ENCODE measurements around the gene INO80C. TPM values are rescaled to one million over a fixed set of nuclear protein-coding genes. Genes with fewer than 3 reads are reported as not detected.

The INO80C gene
- total RNA-seq, 4 donors from 2014 or later, result 9.5 to 20.6 (median 17.1) TPM

DNA sequence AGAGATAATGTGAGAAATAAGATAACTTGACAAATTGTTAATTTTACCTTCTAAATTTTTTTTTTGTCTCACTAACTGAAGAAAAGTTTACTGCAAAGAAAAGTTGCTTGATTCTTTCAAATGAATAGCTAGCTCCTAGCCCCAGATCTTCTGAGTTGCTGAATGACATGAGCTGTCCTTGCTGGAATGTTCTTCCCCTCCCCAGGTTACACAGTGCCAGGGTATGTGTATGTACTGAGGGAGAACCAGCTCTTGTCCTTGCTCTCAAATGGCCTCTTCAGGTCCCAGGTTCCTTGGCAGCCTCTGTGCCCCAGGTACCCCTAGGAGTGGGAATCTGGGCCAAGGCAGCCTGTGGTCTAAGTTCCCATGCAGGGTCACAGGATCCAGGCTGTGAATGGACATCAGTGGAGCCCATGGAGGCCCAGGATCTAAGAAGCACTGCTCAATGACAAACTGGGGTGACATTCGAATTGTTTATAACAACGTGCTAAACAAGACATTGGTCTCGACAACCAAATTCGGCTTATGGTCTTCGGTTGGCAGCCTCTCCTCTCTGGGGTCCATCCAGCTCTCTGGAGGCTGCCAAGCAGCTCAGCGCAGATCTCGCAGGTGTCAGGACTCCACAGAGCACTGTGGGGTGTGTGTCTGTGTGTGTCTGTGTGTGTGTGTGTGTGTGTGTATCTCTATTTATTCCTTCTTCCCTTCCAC is 17.1 kb upstream of the INO80C start:
- TF ChIP-seq POLR2A (IDR thresholded peaks at IDR 0.05), result no peak
- TF ChIP-seq, protein P1, sequence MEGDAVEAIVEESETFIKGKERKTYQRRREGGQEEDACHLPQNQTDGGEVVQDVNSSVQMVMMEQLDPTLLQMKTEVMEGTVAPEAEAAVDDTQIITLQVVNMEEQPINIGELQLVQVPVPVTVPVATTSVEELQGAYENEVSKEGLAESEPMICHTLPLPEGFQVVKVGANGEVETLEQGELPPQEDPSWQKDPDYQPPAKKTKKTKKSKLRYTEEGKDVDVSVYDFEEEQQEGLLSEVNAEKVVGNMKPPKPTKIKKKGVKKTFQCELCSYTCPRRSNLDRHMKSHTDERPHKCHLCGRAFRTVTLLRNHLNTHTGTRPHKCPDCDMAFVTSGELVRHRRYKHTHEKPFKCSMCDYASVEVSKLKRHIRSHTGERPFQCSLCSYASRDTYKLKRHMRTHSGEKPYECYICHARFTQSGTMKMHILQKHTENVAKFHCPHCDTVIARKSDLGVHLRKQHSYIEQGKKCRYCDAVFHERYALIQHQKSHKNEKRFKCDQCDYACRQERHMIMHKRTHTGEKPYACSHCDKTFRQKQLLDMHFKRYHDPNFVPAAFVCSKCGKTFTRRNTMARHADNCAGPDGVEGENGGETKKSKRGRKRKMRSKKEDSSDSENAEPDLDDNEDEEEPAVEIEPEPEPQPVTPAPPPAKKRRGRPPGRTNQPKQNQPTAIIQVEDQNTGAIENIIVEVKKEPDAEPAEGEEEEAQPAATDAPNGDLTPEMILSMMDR (IDR thresholded peaks at IDR 0.05), result no peak
- DNase-seq, result no peak
- no peaks in the 10 kb centered on the region for H3K36me3 ChIP-seq
- H3K4me1 ChIP-seq, result no peaks in the 10 kb centered on the region
- no peak overlapping the region for H3K27ac ChIP-seq
- H3K4me3 ChIP-seq, result no peak overlapping the region
- no peaks in the 10 kb centered on the region for H3K27me3 ChIP-seq
- no peaks in the 10 kb centered on the region for H3K9me3 ChIP-seq

GRCh38 chr18:35514283-35514682 is 16.5 kb upstream of the INO80C start:
- Histone ChIP-seq H3K9me3 (no peaks in the 10 kb centered on the region), H3K4me1 (no peaks in the 10 kb centered on the region), H3K27ac (no peak overlapping the region), H3K27me3 (no peaks in the 10 kb centered on the region), H3K4me3 (no peak overlapping the region), H3K36me3 (no peaks in the 10 kb centered on the region)
- TF ChIP-seq, protein P1 (IDR thresholded peaks at IDR 0.05), result no peak
- no peak for TF ChIP-seq POLR2A (IDR thresholded peaks at IDR 0.05)
- no peak for DNase-seq

DNA sequence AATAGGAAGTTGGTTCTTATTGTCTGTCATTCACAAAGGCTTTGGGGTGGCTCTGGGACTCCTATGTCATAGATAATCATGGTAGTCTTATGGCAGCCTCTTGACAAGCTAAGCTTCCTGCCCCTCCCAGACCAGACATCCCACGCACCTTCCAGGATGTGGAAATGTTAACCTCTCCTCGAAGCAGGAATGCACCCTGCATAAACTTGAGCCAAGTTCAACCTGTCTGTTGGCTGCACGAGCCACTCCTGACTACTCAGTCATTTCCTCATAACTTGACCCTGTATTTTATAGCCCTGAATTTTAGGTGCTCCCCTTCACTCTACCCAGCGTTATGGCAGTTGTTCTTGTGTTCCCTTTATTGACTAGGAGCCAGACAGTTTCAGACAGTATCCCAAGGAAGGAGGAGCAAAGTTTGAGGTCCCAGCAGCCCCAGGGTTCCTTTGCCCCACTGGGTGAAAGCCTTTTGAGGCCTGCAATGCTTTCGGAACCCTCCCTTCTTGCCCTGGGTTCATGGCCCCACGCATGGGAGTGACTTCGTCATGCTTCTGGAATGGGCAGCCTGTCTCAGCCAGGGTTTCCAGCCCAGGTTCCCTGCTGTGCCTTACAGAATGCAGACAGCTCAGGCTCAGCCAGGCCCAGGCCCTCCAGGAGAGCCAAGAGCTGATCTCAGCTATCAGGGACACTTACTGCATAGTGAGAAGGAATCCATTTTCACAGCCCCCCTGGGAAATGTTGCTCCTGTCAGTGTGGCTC is 15.6 kb upstream of the INO80C start:
- Histone ChIP-seq H3K27ac (no peak overlapping the region), H3K27me3 (no peaks in the 10 kb centered on the region), H3K36me3 (no peaks in the 10 kb centered on the region), H3K9me3 (no peaks in the 10 kb centered on the region), H3K4me3 (no peak overlapping the region), H3K4me1 (no peaks in the 10 kb centered on the region)
- no peak for DNase-seq
- no peak for TF ChIP-seq POLR2A (IDR thresholded peaks at IDR 0.05)
- TF ChIP-seq, protein P1 (IDR thresholded peaks at IDR 0.05), result no peak

DNA sequence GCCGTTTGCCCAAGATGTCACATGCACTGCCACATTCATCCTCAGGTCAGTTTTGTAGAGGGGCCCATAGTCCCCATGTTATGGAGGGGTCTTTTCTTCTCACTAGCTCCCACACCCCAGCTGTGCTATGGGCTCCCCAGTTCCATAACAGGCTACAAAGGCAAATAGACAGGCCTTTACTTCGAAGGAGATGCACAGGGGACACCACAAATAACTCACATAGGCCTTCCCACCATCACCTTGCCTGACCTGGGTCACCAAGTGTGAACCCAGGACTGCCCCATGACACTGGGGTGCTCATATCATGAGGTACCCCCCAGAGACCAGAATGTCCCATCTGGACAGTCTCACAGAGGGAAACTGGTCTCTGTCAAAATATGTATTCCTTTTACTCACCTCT is 15.0 kb upstream of the INO80C start:
- no peak for DNase-seq
- Histone ChIP-seq H3K36me3 (no peaks in the 10 kb centered on the region), H3K4me1 (no peaks in the 10 kb centered on the region), H3K4me3 (no peak overlapping the region), H3K9me3 (no peaks in the 10 kb centered on the region), H3K27ac (no peak overlapping the region), H3K27me3 (no peaks in the 10 kb centered on the region)
- TF ChIP-seq, protein P1 (IDR thresholded peaks at IDR 0.05), result no peak
- TF ChIP-seq POLR2A (IDR thresholded peaks at IDR 0.05), result no peak

DNA sequence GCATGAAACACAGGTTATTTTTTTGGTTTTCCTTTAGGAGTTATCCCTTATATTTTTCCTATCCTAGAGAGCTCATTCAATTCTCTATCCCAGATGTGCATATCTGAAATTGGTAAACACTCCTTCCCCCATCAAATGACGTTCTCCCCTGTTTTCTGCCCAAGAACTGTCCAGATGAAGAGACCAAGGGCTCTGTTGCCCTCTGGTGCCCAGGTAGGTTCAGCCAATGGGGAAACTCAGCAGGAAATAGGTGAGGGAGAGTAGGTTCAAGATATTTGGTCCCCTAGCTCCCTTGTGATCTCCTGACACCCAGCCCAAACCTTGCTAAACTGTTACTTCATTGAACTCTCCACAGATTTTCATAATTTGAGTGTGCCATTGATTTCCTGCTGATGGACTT is 14.1 kb upstream of the INO80C start:
- Histone ChIP-seq H3K36me3 (no peaks in the 10 kb centered on the region), H3K4me1 (no peaks in the 10 kb centered on the region), H3K4me3 (no peak overlapping the region), H3K27ac (no peak overlapping the region), H3K27me3 (no peaks in the 10 kb centered on the region), H3K9me3 (no peaks in the 10 kb centered on the region)
- TF ChIP-seq, protein P1 (IDR thresholded peaks at IDR 0.05), result peak in 3 of 6 experiments; percentile 10 to 26 (median 22)
- TF ChIP-seq POLR2A (IDR thresholded peaks at IDR 0.05), result no peak
- DNase-seq, result no peak
